ENCODE measurements around the gene LINC01488.

DNA sequence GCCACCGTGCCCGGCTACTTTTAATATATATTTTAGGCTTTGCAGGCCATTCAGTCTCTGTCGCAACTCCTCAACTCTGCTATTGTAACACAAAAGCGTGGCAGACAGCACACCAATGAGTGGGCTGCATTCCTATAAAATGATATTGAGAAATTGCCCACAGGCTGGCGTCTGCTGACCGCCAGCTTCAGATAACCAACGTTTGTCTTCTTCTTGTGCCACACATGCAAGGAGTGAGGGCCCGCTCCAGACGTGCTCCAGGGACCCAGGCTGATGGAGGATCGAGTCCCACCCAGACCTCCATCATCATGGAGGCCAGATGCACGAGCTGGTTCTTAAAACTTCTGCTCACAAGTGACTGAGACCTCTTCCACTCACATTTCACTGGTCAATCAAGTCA lies 35.4 kb upstream of the LINC01488 start:
- TF ChIP-seq, protein P1, sequence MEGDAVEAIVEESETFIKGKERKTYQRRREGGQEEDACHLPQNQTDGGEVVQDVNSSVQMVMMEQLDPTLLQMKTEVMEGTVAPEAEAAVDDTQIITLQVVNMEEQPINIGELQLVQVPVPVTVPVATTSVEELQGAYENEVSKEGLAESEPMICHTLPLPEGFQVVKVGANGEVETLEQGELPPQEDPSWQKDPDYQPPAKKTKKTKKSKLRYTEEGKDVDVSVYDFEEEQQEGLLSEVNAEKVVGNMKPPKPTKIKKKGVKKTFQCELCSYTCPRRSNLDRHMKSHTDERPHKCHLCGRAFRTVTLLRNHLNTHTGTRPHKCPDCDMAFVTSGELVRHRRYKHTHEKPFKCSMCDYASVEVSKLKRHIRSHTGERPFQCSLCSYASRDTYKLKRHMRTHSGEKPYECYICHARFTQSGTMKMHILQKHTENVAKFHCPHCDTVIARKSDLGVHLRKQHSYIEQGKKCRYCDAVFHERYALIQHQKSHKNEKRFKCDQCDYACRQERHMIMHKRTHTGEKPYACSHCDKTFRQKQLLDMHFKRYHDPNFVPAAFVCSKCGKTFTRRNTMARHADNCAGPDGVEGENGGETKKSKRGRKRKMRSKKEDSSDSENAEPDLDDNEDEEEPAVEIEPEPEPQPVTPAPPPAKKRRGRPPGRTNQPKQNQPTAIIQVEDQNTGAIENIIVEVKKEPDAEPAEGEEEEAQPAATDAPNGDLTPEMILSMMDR (IDR thresholded peaks at IDR 0.05; ENCODE audit: insufficient read depth, low read depth, low read length): no peak
- TF ChIP-seq EZH2 (IDR thresholded peaks at IDR 0.05; ENCODE audit: insufficient read depth, low read length): no peak
